Calu3 (cell line): ENCODE measurements around the gene CNTN5. TPM values are rescaled to one million over a fixed set of nuclear protein-coding genes. Genes with fewer than 3 reads are reported as not detected.

ENCODE experiments used
- BruUV-seq: library from RNA; stranded (reverse); fragments of 400-500 nt; replicated peaks from 2 replicates; lab custom pipeline; 2021; lab: Mats Ljungman, UMichigan
- CTCF ChIA-PET: fragments of 300-600 bp; sonication (Branson Sonifier 250); formaldehyde crosslinking; loops from one replicate; lab custom pipeline; 2022; ENCODE audit warnings: antibody characterized with exemption; lab: Charles Lee
- DNase-seq: peaks from one replicate; pipeline ENCODE4 v3.0.0; 2022
- H3K27ac Mint-ChIP-seq: one replicate; pipeline ENCODE4 v1.8.0; 2022; ENCODE audit warnings: mixed read lengths; ENCODE audit not compliant: unreplicated experiment
- H3K27me3 Mint-ChIP-seq: one replicate; pipeline ENCODE4 v1.8.0; 2022; ENCODE audit warnings: mixed read lengths; ENCODE audit not compliant: unreplicated experiment
- H3K36me3 Mint-ChIP-seq: one replicate; pipeline ENCODE4 v1.8.0; 2022; ENCODE audit warnings: mild to moderate bottlenecking, moderate library complexity, mixed read lengths; ENCODE audit not compliant: insufficient read depth, unreplicated experiment
- H3K4me1 Mint-ChIP-seq: one replicate; pipeline ENCODE4 v1.8.0; 2022; ENCODE audit warnings: mild to moderate bottlenecking, low read depth, mixed read lengths; ENCODE audit not compliant: unreplicated experiment
- H3K4me3 Mint-ChIP-seq: one replicate; pipeline ENCODE4 v1.8.0; 2022; ENCODE audit warnings: mild to moderate bottlenecking, low read depth, moderate library complexity, mixed read lengths; ENCODE audit not compliant: unreplicated experiment
- H3K9me3 Mint-ChIP-seq: one replicate; pipeline ENCODE4 v1.8.0; 2022; ENCODE audit warnings: low read depth, mixed read lengths; ENCODE audit not compliant: unreplicated experiment
- CTCF ChIP-seq: fragments of 200-600 bp; IDR thresholded peaks from one replicate; pipeline ENCODE4 v1.8.0; 2022; ENCODE audit warnings: antibody characterized with exemption; ENCODE audit not compliant: unreplicated experiment
- intact Hi-C: fragments of 100-400 bp; cut with micrococcal nuclease; formaldehyde crosslinking; loops from one replicate; pipeline ENCODE4 v1.10.0; 2022; ENCODE audit not compliant: unreplicated experiment
- total RNA-seq: library from RNA; stranded (reverse); gene quantifications from 2 replicates; pipeline ENCODE4 v1.2.3, GENCODE V29; 2022

The CNTN5 gene
- total RNA-seq, 1 experiment from 2014 or later, result not detected

GRCh38 chr11:99513368-99513767, 492.6 kb downstream of the CNTN5 start:
- Mint-ChIP-seq H3K4me3 (no peak overlapping the region), H3K27me3 (no peaks in the 10 kb centered on the region), H3K4me1 (no peaks in the 10 kb centered on the region), H3K36me3 (no peaks in the 10 kb centered on the region), H3K27ac (no peak overlapping the region), H3K9me3 (no peaks in the 10 kb centered on the region)
- TF ChIP-seq CTCF, result no peak
- no peak for DNase-seq
- intact Hi-C loops, result no loop called here
- no TSS peak for BruUV-seq
- CTCF ChIA-PET, result no interaction called here

- H3K27me3 Mint-ChIP-seq, result no peaks in the 10 kb centered on the region
- TF ChIP-seq CTCF, result no peak
- no peak for DNase-seq
- H3K4me1 Mint-ChIP-seq, result no peaks in the 10 kb centered on the region
- no peaks in the 10 kb centered on the region for H3K36me3 Mint-ChIP-seq
- CTCF ChIA-PET, result interaction anchor here (0.6 kb wide), 1 partner anchor 214 kb away, joined by 3 read pairs; no protein-coding TSS in a partner anchor
- no peak overlapping the region for H3K27ac Mint-ChIP-seq
- no peak overlapping the region for H3K4me3 Mint-ChIP-seq
- intact Hi-C loops, result no loop called here
- no peaks in the 10 kb centered on the region for H3K9me3 Mint-ChIP-seq
- BruUV-seq, result no TSS peak
These were observed 498.3 kb downstream of the CNTN5 start for GRCh38 chr11:99519095-99519494.

- no TSS peak for BruUV-seq
- Mint-ChIP-seq H3K27ac (no peak overlapping the region), H3K4me3 (no peak overlapping the region), H3K36me3 (no peaks in the 10 kb centered on the region), H3K9me3 (no peaks in the 10 kb centered on the region), H3K27me3 (no peaks in the 10 kb centered on the region), H3K4me1 (no peaks in the 10 kb centered on the region)
- intact Hi-C loops, result no loop called here
- CTCF ChIA-PET, result no interaction called here
- TF ChIP-seq CTCF, result no peak
- DNase-seq, result no peak
These were observed 501.9 kb downstream of the CNTN5 start for GRCh38 chr11:99522467-99523173.

- Mint-ChIP-seq H3K27ac (no peak overlapping the region), H3K4me3 (no peak overlapping the region), H3K4me1 (no peaks in the 10 kb centered on the region), H3K27me3 (no peaks in the 10 kb centered on the region), H3K36me3 (no peaks in the 10 kb centered on the region), H3K9me3 (peaks cover 4% of the 10 kb centered on the region)
- TF ChIP-seq CTCF, result no peak
- no TSS peak for BruUV-seq
- intact Hi-C loops, result no loop called here
- no peak for DNase-seq
- CTCF ChIA-PET, result no interaction called here
These were observed 510.7 kb downstream of the CNTN5 start for GRCh38 chr11:99531468-99531867.
